HepG2 (cell line): ENCODE measurements around the gene ZMPSTE24. TPM values are rescaled to one million over a fixed set of nuclear protein-coding genes. Genes with fewer than 3 reads are reported as not detected.

Experiments used
- CC2D1A ChIP-seq: sonication (generic); formaldehyde crosslinking; IDR thresholded peaks from 2 replicates; pipeline ENCODE4 v1.8.1; 2023; ENCODE audit warnings: mild to moderate bottlenecking, missing genetic modification reagents
- FOXP4 ChIP-seq: sonication (generic); formaldehyde crosslinking; IDR thresholded peaks from 2 replicates; pipeline ENCODE4 v1.4.0; 2020; ENCODE audit warnings: missing genetic modification reagents
- JARID2 ChIP-seq: sonication (generic); formaldehyde crosslinking; IDR thresholded peaks from 2 replicates; pipeline ENCODE4 v1.8.1; 2023; ENCODE audit warnings: missing genetic modification reagents, inconsistent platforms; ENCODE audit not compliant: insufficient replicate concordance
- KMT2B ChIP-seq: IDR thresholded peaks from 2 replicates; pipeline ENCODE4 v1.6.1; 2016; ENCODE audit warnings: missing genetic modification reagents, missing compliant biosample characterization
- MXD4 ChIP-seq: IDR thresholded peaks from 2 replicates; pipeline ENCODE4 v1.6.1; 2016; ENCODE audit warnings: mild to moderate bottlenecking, missing biosample characterization, missing genetic modification reagents
- MYPOP ChIP-seq: sonication (generic); formaldehyde crosslinking; IDR thresholded peaks from 2 replicates; pipeline ENCODE4 v1.8.1; 2023; ENCODE audit warnings: mild to moderate bottlenecking, moderate library complexity, missing genetic modification reagents
- RBFOX2 ChIP-seq: fragments of 200-400 bp; formaldehyde crosslinking; IDR thresholded peaks from 2 replicates; pipeline ENCODE4 v1.6.1; 2017; ENCODE audit warnings: low read depth, mild to moderate bottlenecking, low read length
- SIX4 ChIP-seq: sonication (generic); formaldehyde crosslinking; IDR thresholded peaks from 2 replicates; pipeline ENCODE4 v1.4.0; 2020; ENCODE audit warnings: missing genetic modification reagents
- SP4 ChIP-seq: sonication (generic); formaldehyde crosslinking; IDR thresholded peaks from 2 replicates; pipeline ENCODE4 v1.8.1; 2023; ENCODE audit warnings: mild to moderate bottlenecking, missing genetic modification reagents
- SRSF1 ChIP-seq: fragments of 200-400 bp; formaldehyde crosslinking; optimal IDR thresholded peaks from 2 replicates; pipeline ENCODE3; 2017; ENCODE audit warnings: mild to moderate bottlenecking, low read depth, low read length, moderate library complexity
- TOPORS ChIP-seq: sonication (generic); formaldehyde crosslinking; IDR thresholded peaks from 2 replicates; pipeline ENCODE4 v1.8.0; 2023; ENCODE audit warnings: mild to moderate bottlenecking, missing genetic modification reagents
- ZNF225 ChIP-seq: sonication (generic); formaldehyde crosslinking; IDR thresholded peaks from 2 replicates; pipeline ENCODE4 v1.4.0; 2020; ENCODE audit warnings: mild to moderate bottlenecking, missing genetic modification reagents
- ZNF274 ChIP-seq: sonication (generic); formaldehyde crosslinking; IDR thresholded peaks from 2 replicates; pipeline ENCODE4 v1.5.1; 2020; ENCODE audit warnings: mild to moderate bottlenecking, missing genetic modification reagents
- ZNF333 ChIP-seq: sonication (generic); formaldehyde crosslinking; IDR thresholded peaks from 2 replicates; pipeline ENCODE4 v1.4.0; 2020; ENCODE audit warnings: mild to moderate bottlenecking, missing genetic modification reagents, borderline replicate concordance
- ZNF431 ChIP-seq: sonication (generic); formaldehyde crosslinking; IDR thresholded peaks from 2 replicates; pipeline ENCODE4 v1.9.0; 2022; ENCODE audit warnings: missing genetic modification reagents, low read depth, mild to moderate bottlenecking, borderline replicate concordance
- polyA plus RNA-seq, 8 experiments: library from polyadenylated mRNA; depleted of rRNA in 3 of 8; stranded (reverse) in 7 of 8; unstranded in 1 of 8; fragments of >200 nt; fragmentation: Illumina TruSeq in 4 of 8; extraction: Trizol in 4 of 8; gene quantifications; 2 replicates each; pipeline versions ENCODE4 v1.2.1 to v1.2.3, GENCODE V29; 2011 to 2016; ENCODE audit warnings: low read depth in 4 of 8, missing spikeins in 1 of 8, mixed read lengths in 1 of 8; ENCODE audit not compliant: insufficient read depth in 1 of 8
- total RNA-seq, 5 experiments: library from RNA; depleted of rRNA; stranded (reverse); fragments of >200 nt; fragmentation: Illumina TruSeq; extraction: Trizol; gene quantifications; 2 replicates each; pipeline ENCODE4 v1.2.3, GENCODE V29; 2016; ENCODE audit warnings: low read depth in 1 of 5
- TF ChIP-seq, protein P1 (sequence below): sonication (generic); formaldehyde crosslinking; IDR thresholded peaks from 2 replicates; pipeline ENCODE4 v1.4.0; 2020; ENCODE audit warnings: missing genetic modification reagents
- TF ChIP-seq, protein P2 (sequence below): sonication (generic); formaldehyde crosslinking; IDR thresholded peaks from 2 replicates; pipeline ENCODE4 v1.8.0; 2022; ENCODE audit warnings: missing genetic modification reagents, mild to moderate bottlenecking, inconsistent platforms, borderline replicate concordance
- TF ChIP-seq, protein P3 (sequence below): sonication (generic); formaldehyde crosslinking; IDR thresholded peaks from 2 replicates; pipeline ENCODE4 v1.5.0; 2020; ENCODE audit warnings: mild to moderate bottlenecking, missing genetic modification reagents, borderline replicate concordance

Gene ZMPSTE24
- total and polyA plus RNA-seq, 2 of the 13 experiments (the other 11 are each of a cell fraction or from before 2014, with no cell fraction given) = 13.6 to 60.2 TPM

- TF ChIP-seq TOPORS (CRISPR knock-in tag) = peak; percentile 92
- TF ChIP-seq SP4 (CRISPR knock-in tag) = peak; percentile 83
- TF ChIP-seq, protein P1, sequence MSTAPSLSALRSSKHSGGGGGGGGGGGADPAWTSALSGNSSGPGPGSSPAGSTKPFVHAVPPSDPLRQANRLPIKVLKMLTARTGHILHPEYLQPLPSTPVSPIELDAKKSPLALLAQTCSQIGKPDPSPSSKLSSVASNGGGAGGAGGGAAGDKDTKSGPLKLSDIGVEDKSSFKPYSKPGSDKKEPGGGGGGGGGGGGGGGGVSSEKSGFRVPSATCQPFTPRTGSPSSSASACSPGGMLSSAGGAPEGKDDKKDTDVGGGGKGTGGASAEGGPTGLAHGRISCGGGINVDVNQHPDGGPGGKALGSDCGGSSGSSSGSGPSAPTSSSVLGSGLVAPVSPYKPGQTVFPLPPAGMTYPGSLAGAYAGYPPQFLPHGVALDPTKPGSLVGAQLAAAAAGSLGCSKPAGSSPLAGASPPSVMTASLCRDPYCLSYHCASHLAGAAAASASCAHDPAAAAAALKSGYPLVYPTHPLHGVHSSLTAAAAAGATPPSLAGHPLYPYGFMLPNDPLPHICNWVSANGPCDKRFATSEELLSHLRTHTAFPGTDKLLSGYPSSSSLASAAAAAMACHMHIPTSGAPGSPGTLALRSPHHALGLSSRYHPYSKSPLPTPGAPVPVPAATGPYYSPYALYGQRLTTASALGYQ (CRISPR knock-in tag) = peak; percentile 67; the same call in 1 of the 2 replicates
- TF ChIP-seq, protein P2, sequence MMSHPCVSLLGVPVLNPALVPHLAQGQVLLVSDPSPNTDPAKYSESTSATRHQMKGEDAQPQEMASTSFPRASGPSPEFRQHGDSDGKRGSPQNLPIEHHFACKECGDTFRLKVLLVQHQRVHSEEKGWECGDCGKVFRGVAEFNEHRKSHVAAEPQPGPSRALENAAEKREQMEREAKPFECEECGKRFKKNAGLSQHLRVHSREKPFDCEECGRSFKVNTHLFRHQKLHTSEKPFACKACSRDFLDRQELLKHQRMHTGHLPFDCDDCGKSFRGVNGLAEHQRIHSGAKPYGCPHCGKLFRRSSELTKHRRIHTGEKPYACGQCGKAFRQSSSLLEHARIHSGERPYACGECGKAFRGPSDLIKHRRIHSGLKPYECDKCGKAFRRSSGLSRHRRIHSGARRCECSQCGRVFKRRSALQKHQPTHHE (CRISPR knock-in tag) = peak; percentile 90
- TF ChIP-seq CC2D1A (CRISPR knock-in tag) = no peak
- peak; percentile 89 for TF ChIP-seq MYPOP (CRISPR knock-in tag)
- peak; percentile 48; the same call in 1 of the 2 replicates for TF ChIP-seq SIX4 (CRISPR knock-in tag)
- TF ChIP-seq KMT2B (CRISPR knock-in tag) = peak; percentile 99
- TF ChIP-seq, protein P3, sequence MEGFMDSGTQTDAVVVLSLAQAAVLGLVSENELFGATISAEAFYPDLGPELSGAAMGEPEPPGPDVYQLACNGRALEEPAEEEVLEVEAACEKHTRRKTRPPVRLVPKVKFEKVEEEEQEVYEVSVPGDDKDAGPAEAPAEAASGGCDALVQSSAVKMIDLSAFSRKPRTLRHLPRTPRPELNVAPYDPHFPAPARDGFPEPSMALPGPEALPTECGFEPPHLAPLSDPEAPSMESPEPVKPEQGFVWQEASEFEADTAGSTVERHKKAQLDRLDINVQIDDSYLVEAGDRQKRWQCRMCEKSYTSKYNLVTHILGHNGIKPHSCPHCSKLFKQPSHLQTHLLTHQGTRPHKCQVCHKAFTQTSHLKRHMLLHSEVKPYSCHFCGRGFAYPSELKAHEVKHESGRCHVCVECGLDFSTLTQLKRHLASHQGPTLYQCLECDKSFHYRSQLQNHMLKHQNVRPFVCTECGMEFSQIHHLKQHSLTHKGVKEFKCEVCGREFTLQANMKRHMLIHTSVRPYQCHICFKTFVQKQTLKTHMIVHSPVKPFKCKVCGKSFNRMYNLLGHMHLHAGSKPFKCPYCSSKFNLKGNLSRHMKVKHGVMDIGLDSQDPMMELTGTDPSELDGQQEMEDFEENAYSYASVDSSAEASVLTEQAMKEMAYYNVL (CRISPR knock-in tag) = peak; percentile 87; the same call in 1 of the 2 replicates
- TF ChIP-seq ZNF333 = no peak
- TF ChIP-seq FOXP4 (CRISPR knock-in tag) = peak; percentile 73
- TF ChIP-seq ZNF274 (CRISPR knock-in tag) = peak; percentile 47; the same call in 1 of the 2 replicates
- TF ChIP-seq SRSF1 = peak; percentile 41
- 0 out of 2 replicates have a peak, but pooled peaks have one; percentile 68 for TF ChIP-seq ZNF225 (CRISPR knock-in tag)
- TF ChIP-seq MXD4 = peak; percentile 98
- TF ChIP-seq JARID2 (CRISPR knock-in tag) = no peak
- 0 out of 2 replicates have a peak, but pooled peaks have one; percentile 29 for TF ChIP-seq ZNF431 (CRISPR knock-in tag)
- peak; percentile 80 for TF ChIP-seq RBFOX2
Observed at GRCh38 chr1:40257688-40258444, at the start of gene ZMPSTE24 (continued).
